Peyer's patch (tissue), 4 donors: Measurements from ENCODE around the gene RBBP8.

Experiments used
- CTCF ChIP-seq, 6 experiments: fragments of 450-650 bp in 4 of 6; fragments of 200-600 bp in 2 of 6; sonication (generic) in 1 of 6; IDR thresholded peaks; one replicate each; pipeline ENCODE4 v1.5.1; 2017 to 2019; ENCODE audit warnings: antibody characterized with exemption in 6 of 6, mild to moderate bottlenecking in 3 of 6, moderate library complexity in 1 of 6
- POLR2A ChIP-seq, 2 donors: fragments of 450-650 bp; IDR thresholded peaks; one replicate each; pipeline ENCODE4 v1.5.1; 2017; ENCODE audit warnings: antibody characterized with exemption in 2 of 2, mild to moderate bottlenecking in 2 of 2, moderate library complexity in 2 of 2

DNA sequence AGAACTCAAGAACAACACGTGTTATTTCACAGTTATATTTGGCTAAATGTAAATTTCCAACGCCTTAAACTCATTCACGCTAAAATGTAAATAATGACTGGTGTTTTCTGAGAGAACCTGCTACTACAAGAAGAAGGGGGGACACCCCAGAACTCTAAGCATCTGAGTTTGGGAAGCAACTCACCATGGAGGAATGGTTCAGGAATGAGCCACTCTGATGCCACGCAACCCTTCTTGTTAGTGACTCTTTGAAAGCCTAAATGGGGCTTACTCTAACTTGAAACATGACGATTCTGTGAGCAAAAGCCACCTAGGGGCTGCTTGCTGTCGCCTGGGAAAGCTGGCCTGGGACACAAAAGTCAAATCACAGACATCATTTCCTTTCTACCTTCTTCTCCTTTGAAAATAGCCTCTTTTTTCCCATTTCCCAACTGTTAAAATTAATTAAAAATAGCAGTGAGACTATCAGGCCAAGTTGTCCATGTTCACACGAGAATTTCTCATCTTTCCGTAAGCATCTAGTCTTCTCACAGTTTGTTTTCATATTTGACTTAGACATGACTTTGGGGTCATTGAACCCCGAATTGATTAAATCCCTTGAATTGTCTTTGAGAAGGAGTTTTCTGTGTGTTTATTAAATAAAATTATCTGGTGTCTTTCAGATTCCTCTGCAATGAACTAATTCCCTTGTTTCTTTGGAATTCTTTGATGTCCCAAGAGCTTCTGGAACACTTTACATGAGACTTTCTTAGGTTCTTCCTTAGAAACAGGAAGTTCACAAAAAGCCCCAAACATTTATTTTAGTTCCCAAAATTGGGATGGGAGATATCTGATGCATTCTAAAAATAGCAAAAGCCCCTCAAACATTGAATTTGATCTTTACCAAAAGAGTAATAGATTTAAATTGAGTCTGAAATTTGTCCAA is 126.7 kb downstream of the RBBP8 start:
- TF ChIP-seq CTCF (IDR thresholded peaks at IDR 0.05), result no peak
- no peak for TF ChIP-seq POLR2A (IDR thresholded peaks at IDR 0.05)
